ENCODE results near the gene KRTAP25-1.

Gene KRTAP25-1

GRCh38 chr21:30326390-30326789 lies 37.1 kb upstream of the KRTAP25-1 start:
- no peak for TF ChIP-seq CTCF (conservative IDR thresholded peaks at IDR 0.05; ENCODE audit: low read depth, low read length)
- Histone ChIP-seq H4K20me1 (ENCODE audit: insufficient read depth) (no peaks in the 10 kb centered on the region), H3K79me2 (ENCODE audit: insufficient read depth, low read depth) (no peaks in the 10 kb centered on the region), H3K4me2 (no peak overlapping the region), H3K27me3 (ENCODE audit: insufficient read depth, low read depth) (no peaks in the 10 kb centered on the region), H2AFZ (ENCODE audit: low read depth) (no peak overlapping the region), H3K4me3 (IDR thresholded peaks at IDR 0.05; ENCODE audit: insufficient read depth, low read depth, low read length) (no peak overlapping the region), H3K9ac (no peak overlapping the region), H3K4me1 (ENCODE audit: low read depth, poor library complexity, severe bottlenecking) (no peaks in the 10 kb centered on the region), H3K36me3 (ENCODE audit: insufficient read depth) (no peaks in the 10 kb centered on the region), H3K27ac (no peak overlapping the region)

- TF ChIP-seq CTCF (conservative IDR thresholded peaks at IDR 0.05; ENCODE audit: low read depth, low read length): no peak
- H4K20me1 ChIP-seq (ENCODE audit: insufficient read depth): no peaks in the 10 kb centered on the region
- H3K4me3 ChIP-seq (IDR thresholded peaks at IDR 0.05; ENCODE audit: insufficient read depth, low read depth, low read length): no peak within 1 kb of the TSS
- no peak within 1 kb of the TSS for H3K27ac ChIP-seq
- H3K4me2 ChIP-seq: no peak within 1 kb of the TSS
- H2AFZ ChIP-seq (ENCODE audit: low read depth): no peak within 1 kb of the TSS
- no peak within 1 kb of the TSS for H3K9ac ChIP-seq
- H3K27me3 ChIP-seq (ENCODE audit: insufficient read depth, low read depth): no peaks in the 10 kb centered on the region
- H3K79me2 ChIP-seq (ENCODE audit: insufficient read depth, low read depth): no peaks in the 10 kb centered on the region
- H3K36me3 ChIP-seq (ENCODE audit: insufficient read depth): no peaks in the 10 kb centered on the region
- no peaks in the 10 kb centered on the region for H3K4me1 ChIP-seq (ENCODE audit: low read depth, poor library complexity, severe bottlenecking)
Measured at GRCh38 chr21:30320215-30320614, 30.9 kb upstream of the KRTAP25-1 start, which contains the start of gene KRTAP26-1. KRTAP26-1 (minus strand) TSS chr21:30320315; CDS start chr21:30320035, 280 bp downstream.

GRCh38 chr21:30315701-30316100 lies 26.4 kb upstream of the KRTAP25-1 start:
- Histone ChIP-seq H4K20me1 (ENCODE audit: insufficient read depth) (no peaks in the 10 kb centered on the region), H3K27ac (no peak overlapping the region), H3K27me3 (ENCODE audit: insufficient read depth, low read depth) (no peaks in the 10 kb centered on the region), H3K9ac (no peak overlapping the region), H3K4me1 (ENCODE audit: low read depth, poor library complexity, severe bottlenecking) (no peaks in the 10 kb centered on the region), H3K36me3 (ENCODE audit: insufficient read depth) (no peaks in the 10 kb centered on the region), H2AFZ (ENCODE audit: low read depth) (no peak overlapping the region), H3K4me3 (IDR thresholded peaks at IDR 0.05; ENCODE audit: insufficient read depth, low read depth, low read length) (no peak overlapping the region), H3K79me2 (ENCODE audit: insufficient read depth, low read depth) (no peaks in the 10 kb centered on the region), H3K4me2 (no peak overlapping the region)
- TF ChIP-seq CTCF (conservative IDR thresholded peaks at IDR 0.05; ENCODE audit: low read depth, low read length): no peak

GRCh38 chr21:30306884-30307283 lies 17.6 kb upstream of the KRTAP25-1 start:
- no peaks in the 10 kb centered on the region for H4K20me1 ChIP-seq (ENCODE audit: insufficient read depth)
- no peaks in the 10 kb centered on the region for H3K79me2 ChIP-seq (ENCODE audit: insufficient read depth, low read depth)
- no peak overlapping the region for H2AFZ ChIP-seq (ENCODE audit: low read depth)
- H3K36me3 ChIP-seq (ENCODE audit: insufficient read depth): no peaks in the 10 kb centered on the region
- H3K4me1 ChIP-seq (ENCODE audit: low read depth, poor library complexity, severe bottlenecking): no peaks in the 10 kb centered on the region
- H3K4me3 ChIP-seq (IDR thresholded peaks at IDR 0.05; ENCODE audit: insufficient read depth, low read depth, low read length): no peak overlapping the region
- H3K27ac ChIP-seq: no peak overlapping the region
- no peaks in the 10 kb centered on the region for H3K27me3 ChIP-seq (ENCODE audit: insufficient read depth, low read depth)
- TF ChIP-seq CTCF (conservative IDR thresholded peaks at IDR 0.05; ENCODE audit: low read depth, low read length): no peak
- no peak overlapping the region for H3K9ac ChIP-seq
- H3K4me2 ChIP-seq: no peak overlapping the region

Measured in KMS-11 (cell line).